ENCODE measurements around the gene EHBP1L1. TPM values are rescaled to one million over a fixed set of nuclear protein-coding genes. Genes with fewer than 3 reads are reported as not detected.
A peak's percentile ranks its signal among the peaks of the same experiment; 100 is the strongest.

Gene EHBP1L1
- total RNA-seq, 1 experiment from 2014 or later = 105 TPM

DNA sequence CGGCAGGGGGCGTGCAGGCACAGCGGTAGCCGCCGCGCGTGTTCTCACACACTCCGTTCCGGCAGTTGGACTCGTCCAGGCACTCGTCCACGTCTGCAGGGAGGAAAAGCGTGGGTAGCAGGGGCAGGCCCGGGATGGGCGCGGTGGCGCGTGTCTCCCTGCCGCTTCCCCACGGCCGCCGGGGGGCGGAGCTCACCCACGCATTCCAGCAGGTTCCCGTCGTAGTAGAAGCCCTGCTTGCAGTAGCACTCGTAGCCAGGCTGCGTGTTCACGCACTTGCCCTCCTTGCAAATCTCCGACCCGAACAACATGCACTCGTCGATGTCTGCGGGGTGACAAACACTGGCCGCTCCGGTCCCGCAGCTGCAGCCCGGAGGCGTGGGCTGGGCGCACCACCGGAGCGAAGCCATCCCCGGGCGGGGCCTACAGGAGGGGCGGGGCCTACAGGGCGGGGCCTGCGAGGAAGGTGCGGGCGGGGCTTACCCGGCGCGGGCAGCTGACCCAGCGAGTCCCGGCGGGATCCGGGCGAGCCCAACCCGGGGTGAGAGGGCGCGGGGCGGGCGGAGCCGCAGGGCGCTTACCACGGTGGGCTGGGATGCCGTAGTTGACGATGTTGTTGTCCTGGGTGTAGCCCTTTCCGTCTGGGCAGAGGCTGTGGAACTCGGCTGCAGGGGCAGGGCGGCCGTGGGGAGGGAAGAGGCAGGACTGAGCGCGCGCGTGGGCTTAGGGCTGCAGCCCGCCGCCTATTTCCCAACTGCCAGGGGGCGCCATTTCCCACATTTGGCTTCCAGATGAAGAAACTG lies 35.4 kb upstream of the EHBP1L1 start:
- Histone ChIP-seq H3K36me3 (ENCODE audit: control insufficient read depth in 1 of 2, insufficient read depth in 2 of 2, low read length in 2 of 2) (peaks cover 3 to 8% of the 10 kb centered on the region in 2 experiments; a peak in 3 of 4 replicates), H3K9ac (ENCODE audit: low read length) (peak overlapping the region; percentile 82), H3K27ac (ENCODE audit: low read depth, low read length) (peak overlapping the region; percentile 100), H3K9me3 (ENCODE audit: control insufficient read depth in 1 of 2, insufficient read depth in 1 of 2, low read depth in 1 of 2, low read length in 2 of 2) (no peaks in the 10 kb centered on the region), H3K79me2 (ENCODE audit: insufficient read depth, low read length) (peaks cover 24% of the 10 kb centered on the region), H3K9me2 (ENCODE audit: insufficient read depth) (no peaks in the 10 kb centered on the region), H3K4me2 (ENCODE audit: low read length) (peak overlapping the region; percentile 94), H3K27me3 (ENCODE audit: insufficient read depth, low read length) (no peaks in the 10 kb centered on the region), H3K4me3 (replicated peaks in 1 of 2; ENCODE audit: low read depth in 1 of 2, low read length in 2 of 2) (peak overlapping the region; percentile 68 to 85), H4K20me1 (ENCODE audit: insufficient read depth) (no peaks in the 10 kb centered on the region), H2AFZ (ENCODE audit: low read depth, low read length, poor library complexity, severe bottlenecking) (no peak overlapping the region), H3K4me1 (ENCODE audit: control insufficient read depth in 1 of 2, insufficient read depth in 2 of 2, low read length in 2 of 2) (peaks cover 13 to 39% of the 10 kb centered on the region in 2 experiments; a peak in 3 of 4 replicates)
- RAD21 ChIA-PET (ENCODE audit: low non-redundant PET in 1 of 2, low total read pairs in 2 of 2, uncharacterized antibody in 2 of 2, unreplicated experiment in 2 of 2) = interaction anchor here (0.6 to 3.3 kb wide), 12 partner anchors 11 to 444 kb away, joined by 3 to 32 read pairs (median 4); partner anchors contain the start of genes FAM89B (in 2 of the 2), SCYL1 (in 1 of the 2) and ZNRD2 (in 1 of the 2)
- ATAC-seq (peak; percentile 73), DNase-seq (ENCODE audit: low read depth, low spot score) (peak; percentile 64)
- no TSS peak for BruUV-seq (replicated peaks)
- POLR2A ChIA-PET = interaction anchor here (0.7 to 2.8 kb wide), 18 partner anchors 11 to 118 kb away, joined by 3 to 16 read pairs (median 4); partner anchors contain the start of genes EHBP1L1, FAM89B, LTBP3 and MALAT1
- intact Hi-C loops (cut with micrococcal nuclease) = loop anchor here (1.0 kb wide), 1 partner anchor 30 kb away; the partner anchor contains the start of gene ZNRD2
- TF ChIP-seq TCF7L2 (IDR thresholded peaks at IDR 0.05; ENCODE audit: borderline replicate concordance, extremely low read depth, insufficient read depth, insufficient read length) (no peak), CBX3 (IDR thresholded peaks at IDR 0.05; ENCODE audit: low read depth) (no peak), FOSL1 (IDR thresholded peaks at IDR 0.05; ENCODE audit: low read depth) (no peak), SP1 (IDR thresholded peaks at IDR 0.05; ENCODE audit: low read depth) (no peak), ZBTB33 (IDR thresholded peaks at IDR 0.05; ENCODE audit: extremely low read depth, insufficient replicate concordance, low read length) (no peak), EGR1 (IDR thresholded peaks at IDR 0.05; ENCODE audit: low read depth) (no peak), ZNF274 (IDR thresholded peaks at IDR 0.05; ENCODE audit: low read depth, low read length) (no peak), EZH2 (IDR thresholded peaks at IDR 0.05) (no peak), JUND (IDR thresholded peaks at IDR 0.05) (no peak), POLR2AphosphoS5 (IDR thresholded peaks at IDR 0.05; ENCODE audit: low read depth, low read length) (0 out of 2 replicates have a peak, but pooled peaks have one; percentile 7)
- TF ChIP-seq, protein P1, sequence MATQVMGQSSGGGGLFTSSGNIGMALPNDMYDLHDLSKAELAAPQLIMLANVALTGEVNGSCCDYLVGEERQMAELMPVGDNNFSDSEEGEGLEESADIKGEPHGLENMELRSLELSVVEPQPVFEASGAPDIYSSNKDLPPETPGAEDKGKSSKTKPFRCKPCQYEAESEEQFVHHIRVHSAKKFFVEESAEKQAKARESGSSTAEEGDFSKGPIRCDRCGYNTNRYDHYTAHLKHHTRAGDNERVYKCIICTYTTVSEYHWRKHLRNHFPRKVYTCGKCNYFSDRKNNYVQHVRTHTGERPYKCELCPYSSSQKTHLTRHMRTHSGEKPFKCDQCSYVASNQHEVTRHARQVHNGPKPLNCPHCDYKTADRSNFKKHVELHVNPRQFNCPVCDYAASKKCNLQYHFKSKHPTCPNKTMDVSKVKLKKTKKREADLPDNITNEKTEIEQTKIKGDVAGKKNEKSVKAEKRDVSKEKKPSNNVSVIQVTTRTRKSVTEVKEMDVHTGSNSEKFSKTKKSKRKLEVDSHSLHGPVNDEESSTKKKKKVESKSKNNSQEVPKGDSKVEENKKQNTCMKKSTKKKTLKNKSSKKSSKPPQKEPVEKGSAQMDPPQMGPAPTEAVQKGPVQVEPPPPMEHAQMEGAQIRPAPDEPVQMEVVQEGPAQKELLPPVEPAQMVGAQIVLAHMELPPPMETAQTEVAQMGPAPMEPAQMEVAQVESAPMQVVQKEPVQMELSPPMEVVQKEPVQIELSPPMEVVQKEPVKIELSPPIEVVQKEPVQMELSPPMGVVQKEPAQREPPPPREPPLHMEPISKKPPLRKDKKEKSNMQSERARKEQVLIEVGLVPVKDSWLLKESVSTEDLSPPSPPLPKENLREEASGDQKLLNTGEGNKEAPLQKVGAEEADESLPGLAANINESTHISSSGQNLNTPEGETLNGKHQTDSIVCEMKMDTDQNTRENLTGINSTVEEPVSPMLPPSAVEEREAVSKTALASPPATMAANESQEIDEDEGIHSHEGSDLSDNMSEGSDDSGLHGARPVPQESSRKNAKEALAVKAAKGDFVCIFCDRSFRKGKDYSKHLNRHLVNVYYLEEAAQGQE (IDR thresholded peaks at IDR 0.05; ENCODE audit: low read depth) = no peak
- TF ChIP-seq, protein P2, sequence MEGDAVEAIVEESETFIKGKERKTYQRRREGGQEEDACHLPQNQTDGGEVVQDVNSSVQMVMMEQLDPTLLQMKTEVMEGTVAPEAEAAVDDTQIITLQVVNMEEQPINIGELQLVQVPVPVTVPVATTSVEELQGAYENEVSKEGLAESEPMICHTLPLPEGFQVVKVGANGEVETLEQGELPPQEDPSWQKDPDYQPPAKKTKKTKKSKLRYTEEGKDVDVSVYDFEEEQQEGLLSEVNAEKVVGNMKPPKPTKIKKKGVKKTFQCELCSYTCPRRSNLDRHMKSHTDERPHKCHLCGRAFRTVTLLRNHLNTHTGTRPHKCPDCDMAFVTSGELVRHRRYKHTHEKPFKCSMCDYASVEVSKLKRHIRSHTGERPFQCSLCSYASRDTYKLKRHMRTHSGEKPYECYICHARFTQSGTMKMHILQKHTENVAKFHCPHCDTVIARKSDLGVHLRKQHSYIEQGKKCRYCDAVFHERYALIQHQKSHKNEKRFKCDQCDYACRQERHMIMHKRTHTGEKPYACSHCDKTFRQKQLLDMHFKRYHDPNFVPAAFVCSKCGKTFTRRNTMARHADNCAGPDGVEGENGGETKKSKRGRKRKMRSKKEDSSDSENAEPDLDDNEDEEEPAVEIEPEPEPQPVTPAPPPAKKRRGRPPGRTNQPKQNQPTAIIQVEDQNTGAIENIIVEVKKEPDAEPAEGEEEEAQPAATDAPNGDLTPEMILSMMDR (IDR thresholded peaks at IDR 0.05 in 2 of 3, conservative IDR thresholded peaks at IDR 0.05 in 1 of 3; ENCODE audit: borderline replicate concordance in 1 of 3, insufficient read depth in 1 of 3, low read depth in 2 of 3, low read length in 2 of 3) = peak in 2 of 3 experiments; percentile 82 to 85; a peak in 4 of 6 replicates
- TF ChIP-seq, protein P3, sequence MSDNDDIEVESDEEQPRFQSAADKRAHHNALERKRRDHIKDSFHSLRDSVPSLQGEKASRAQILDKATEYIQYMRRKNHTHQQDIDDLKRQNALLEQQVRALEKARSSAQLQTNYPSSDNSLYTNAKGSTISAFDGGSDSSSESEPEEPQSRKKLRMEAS (IDR thresholded peaks at IDR 0.05) = no peak
- CTCF ChIA-PET = interaction anchor here (0.6 to 4.6 kb wide), 16 partner anchors 11 to 505 kb away, joined by 3 to 89 read pairs (median 4); partner anchors contain the start of genes EHBP1L1, FAM89B, KCNK7 and LTBP3
